ENCODE measurements around the gene FBXL17.

GRCh38 chr5:107979291-107979690, 402.6 kb downstream of the FBXL17 start:
- TF ChIP-seq FOS (IDR thresholded peaks at IDR 0.05; ENCODE audit: low read depth, low read length) (no peak), CTCF (conservative IDR thresholded peaks at IDR 0.05; ENCODE audit: low read depth, low read length) (no peak), CEBPB (IDR thresholded peaks at IDR 0.05; ENCODE audit: low read depth, low read length) (peak; percentile 92)

Measured in IMR-90 (cell line).